T47D (cell line): ENCODE measurements around the gene KANSL3.

Experiments used
- DNase-seq, 2 experiments: peaks; one replicate each; pipeline versions ENCODE4 v3.0.0 to v3.0.0-alpha.2; 2011 to 2012; ENCODE audit warnings: low read depth in 1 of 2, low spot score in 1 of 2
- JUND ChIP-seq: IDR thresholded peaks from 2 replicates; pipeline ENCODE4 v1.6.1; 2012; ENCODE audit warnings: low read depth
- in situ Hi-C: cut with HindIII; loops from 2 replicates; pipeline ENCODE4 v1.10.0; 2016; ENCODE audit warnings: low sequenced_read_pairs, low pct_unique_long_range_greater_than_20kb

KANSL3 gene

DNA sequence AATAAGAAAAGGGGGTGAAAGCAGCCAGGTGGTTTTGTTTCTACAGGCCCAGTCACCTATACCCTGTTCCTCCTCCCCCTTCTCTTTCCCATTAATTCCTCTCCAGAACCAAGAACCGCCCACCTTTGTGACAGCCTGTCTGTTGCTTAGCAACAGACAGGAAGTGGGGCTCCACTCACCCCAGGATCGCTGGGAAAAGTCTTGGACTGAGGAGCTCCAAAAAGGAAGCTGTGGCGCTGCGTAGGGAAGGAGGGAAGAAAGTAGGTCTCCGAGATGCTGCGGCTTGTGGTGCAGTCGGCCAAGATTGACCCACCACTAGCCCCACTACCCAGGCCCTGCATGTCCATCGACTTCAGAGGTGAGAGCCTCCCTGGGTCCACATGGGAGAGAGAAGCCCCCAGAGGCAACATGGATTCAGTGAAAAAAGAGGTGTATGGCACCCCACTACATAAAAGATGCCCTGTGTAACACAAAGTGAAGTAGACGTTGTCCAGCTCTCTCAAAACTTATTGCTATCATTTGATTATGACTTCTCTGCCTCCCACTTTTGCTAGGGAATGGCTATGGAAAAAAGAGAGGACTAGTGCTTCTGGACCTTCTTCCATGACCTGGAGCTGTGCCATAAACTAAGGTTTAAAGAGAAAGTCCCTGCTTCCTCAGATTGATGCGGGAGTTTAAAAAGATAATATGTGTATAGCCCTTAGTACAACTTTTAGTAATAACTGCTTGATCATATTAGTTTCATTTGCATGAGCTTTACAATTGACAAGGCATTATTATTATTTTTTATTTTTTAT, 4.7 kb upstream of the KANSL3 start, which contains the start of gene FER1L5:
FER1L5 (plus strand) TSS at position 201 of the 797 bp plus-strand sequence; CDS start at position 274, 73 bp downstream.
- in situ Hi-C loops, result no loop called here
- DNase-seq, result no peak
- no peak for TF ChIP-seq JUND

GRCh38 chr2:96637385-96638143, 548 bp downstream of the KANSL3 start:
- peak; percentile 18 to 87 for DNase-seq
- in situ Hi-C loops, result no loop called here
- no peak for TF ChIP-seq JUND

DNA sequence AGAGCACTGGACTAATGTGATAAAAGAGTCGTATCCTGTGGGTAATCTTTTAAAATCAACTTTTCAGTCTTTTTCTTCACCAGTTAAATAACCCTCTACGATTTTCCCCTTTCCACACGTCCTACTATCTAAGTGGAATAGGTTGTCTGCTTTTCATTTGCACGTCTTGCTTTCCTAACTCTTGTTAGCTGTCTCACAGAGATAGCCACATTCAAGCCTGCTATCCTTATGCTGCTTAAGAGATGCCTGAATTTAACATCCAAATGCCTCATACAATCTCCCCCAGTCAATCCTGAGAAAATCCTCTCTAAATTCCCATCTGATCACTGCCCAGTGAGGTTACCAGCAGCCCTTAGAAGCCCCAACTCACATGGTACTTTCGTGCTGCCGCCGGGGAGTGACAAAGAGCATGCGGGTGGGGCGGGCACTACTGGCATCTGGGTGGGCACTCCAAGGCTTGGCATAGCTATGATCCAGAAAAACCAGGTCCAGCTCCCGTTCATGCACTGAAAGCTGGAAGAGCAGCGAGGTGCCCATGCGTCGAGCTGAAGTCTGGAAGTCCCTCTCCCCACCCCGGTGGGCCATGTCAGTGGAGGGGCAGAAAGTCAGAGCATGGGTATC, 1.5 kb downstream of the KANSL3 start:
- in situ Hi-C loops, result no loop called here
- TF ChIP-seq JUND, result no peak
- DNase-seq, result peak in 1 of 2 experiments; percentile 7

DNA sequence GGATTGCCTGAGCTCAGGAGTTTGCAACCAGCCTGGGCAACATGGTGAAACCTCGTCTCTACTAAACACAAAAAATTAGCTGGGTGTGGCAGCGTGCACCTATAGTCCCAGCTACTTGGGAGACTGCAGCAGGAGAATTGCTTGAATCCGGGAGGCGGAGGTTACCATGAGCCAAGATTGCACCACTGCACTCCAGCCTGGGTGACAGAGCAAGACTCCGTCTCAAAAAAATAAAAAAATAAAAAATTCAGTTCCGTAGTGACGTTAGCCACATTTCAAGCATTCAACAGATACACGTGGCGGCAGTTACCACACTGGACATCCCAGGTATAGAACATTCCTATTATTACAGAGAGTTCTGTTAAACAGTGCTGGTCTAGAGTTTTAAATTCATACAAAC, 4.5 kb downstream of the KANSL3 start:
- in situ Hi-C loops, result no loop called here
- DNase-seq, result no peak
- TF ChIP-seq JUND, result no peak

DNA sequence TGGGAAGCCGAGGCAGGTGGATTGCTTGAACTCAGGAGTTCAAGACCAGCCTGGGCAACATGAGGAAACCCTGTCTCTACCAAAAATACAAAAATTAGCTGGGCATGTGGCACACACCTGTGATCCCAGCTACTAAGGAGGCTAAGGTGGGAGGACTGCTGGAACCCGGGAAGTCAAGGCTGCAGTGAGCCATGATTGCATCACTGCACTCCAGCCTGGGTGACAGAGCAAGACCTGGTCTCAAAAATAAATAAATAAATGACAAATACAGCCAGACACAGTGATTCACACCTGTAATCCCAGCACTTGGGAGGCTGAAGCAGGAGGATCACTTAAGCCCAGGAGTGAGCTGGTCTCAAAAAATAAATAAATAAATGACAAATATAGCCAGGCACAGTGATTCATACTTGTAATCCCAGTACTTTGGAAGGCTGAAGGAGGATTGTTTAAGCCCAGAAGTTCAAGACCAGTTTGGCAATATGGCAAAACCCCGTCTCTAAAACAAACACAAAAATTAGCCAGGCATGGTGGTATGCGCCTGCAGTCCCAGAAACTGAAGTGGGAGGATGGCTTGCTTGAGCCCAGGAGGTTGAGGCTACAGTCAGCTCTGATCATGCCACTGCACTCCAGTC, 6.2 kb downstream of the KANSL3 start:
- peak in 1 of 2 experiments; percentile 9 for DNase-seq
- TF ChIP-seq JUND, result no peak
- in situ Hi-C loops, result no loop called here

GRCh38 chr2:96626553-96626942, 11.6 kb downstream of the KANSL3 start:
- in situ Hi-C loops, result no loop called here
- no peak for DNase-seq
- no peak for TF ChIP-seq JUND

GRCh38 chr2:96625571-96626552, 12.2 kb downstream of the KANSL3 start:
- DNase-seq, result no peak
- TF ChIP-seq JUND, result no peak
- in situ Hi-C loops, result no loop called here

DNA sequence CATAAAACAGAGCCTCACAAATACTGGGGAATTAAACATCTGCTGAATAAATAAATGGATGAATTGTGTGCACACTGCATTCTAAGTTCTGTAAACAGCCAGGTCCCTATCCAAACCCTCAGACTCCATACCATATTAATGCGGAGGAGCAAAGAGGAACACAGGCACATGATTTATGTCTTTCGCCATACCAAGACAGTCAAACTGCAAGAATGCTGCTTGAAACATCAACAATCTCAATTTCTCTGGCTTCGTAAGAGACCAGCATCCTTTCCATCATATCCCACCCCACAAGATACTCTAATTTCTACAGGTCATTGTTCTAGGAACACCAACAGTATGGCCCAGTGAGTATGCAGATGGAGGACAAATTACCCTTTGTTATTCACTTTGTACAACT, 15.0 kb downstream of the KANSL3 start:
- no peak for DNase-seq
- TF ChIP-seq JUND, result no peak
- in situ Hi-C loops, result no loop called here

GRCh38 chr2:96622544-96622943, 15.6 kb downstream of the KANSL3 start:
- DNase-seq, result no peak
- in situ Hi-C loops, result no loop called here
- TF ChIP-seq JUND, result no peak

GRCh38 chr2:96618596-96619283, 19.4 kb downstream of the KANSL3 start:
- DNase-seq, result no peak
- in situ Hi-C loops, result no loop called here
- no peak for TF ChIP-seq JUND

GRCh38 chr2:96617012-96617411, 21.1 kb downstream of the KANSL3 start:
- no peak for TF ChIP-seq JUND
- DNase-seq, result no peak
- in situ Hi-C loops, result no loop called here

- in situ Hi-C loops, result no loop called here
- TF ChIP-seq JUND, result no peak
- no peak for DNase-seq
Measured at GRCh38 chr2:96616535-96616934, 21.6 kb downstream of the KANSL3 start.
